WTC11 (cell line): ENCODE data around the gene SAFB. TPM values are rescaled to one million over a fixed set of nuclear protein-coding genes. Genes with fewer than 3 reads are reported as not detected.

Experiments used
- ATAC-seq: fragments of 200-7000 bp; cut with Tn5 transposase; 2 replicates; pipeline ENCODE4 v1.10.0; 2021; ENCODE audit warnings: mild to moderate bottlenecking, moderate library complexity
- CTCF ChIA-PET: fragments of 300-600 bp; sonication (Branson Sonifier 250); formaldehyde crosslinking; loops from one replicate; lab custom pipeline; 2021; ENCODE audit warnings: antibody characterized with exemption; lab: Charles Lee
- POLR2A ChIA-PET: fragments of 350-600 bp; sonication (Branson Sonifier 250); formaldehyde crosslinking; loops from one replicate; lab custom pipeline; 2021; ENCODE audit warnings: antibody characterized with exemption; lab: Charles Lee
- DNase-seq: peaks from one replicate; pipeline ENCODE4 v3.0.0; 2021; ENCODE audit warnings: low spot score
- H3K27ac Mint-ChIP-seq: 2 replicates; pipeline ENCODE4 v1.8.0; 2021; ENCODE audit warnings: mixed read lengths
- H3K27me3 Mint-ChIP-seq: 2 replicates; pipeline ENCODE4 v1.8.0; 2021; ENCODE audit warnings: low read depth, mild to moderate bottlenecking, moderate library complexity, mixed read lengths
- H3K36me3 Mint-ChIP-seq: 2 replicates; pipeline ENCODE4 v1.8.0; 2021; ENCODE audit warnings: mixed read lengths
- H3K4me1 Mint-ChIP-seq: 2 replicates; pipeline ENCODE4 v1.8.0; 2022; ENCODE audit warnings: mixed read lengths
- H3K4me3 Mint-ChIP-seq: 2 replicates; pipeline ENCODE4 v1.8.0; 2021; ENCODE audit warnings: mild to moderate bottlenecking, moderate library complexity, mixed read lengths
- H3K9me3 Mint-ChIP-seq: 2 replicates; pipeline ENCODE4 v1.8.0; 2021; ENCODE audit warnings: mixed read lengths
- ARID4B ChIP-seq: sonication (generic); formaldehyde crosslinking; IDR thresholded peaks from 2 replicates; pipeline ENCODE4 v1.8.0; 2023; ENCODE audit warnings: missing genetic modification reagents, mild to moderate bottlenecking, borderline replicate concordance
- ATF6 ChIP-seq: sonication (generic); formaldehyde crosslinking; IDR thresholded peaks from 2 replicates; pipeline ENCODE4 v1.8.1; 2023; ENCODE audit warnings: mild to moderate bottlenecking, missing genetic modification reagents
- CBFB ChIP-seq: sonication (generic); formaldehyde crosslinking; IDR thresholded peaks from 2 replicates; pipeline ENCODE4 v1.8.1; 2022; ENCODE audit warnings: mild to moderate bottlenecking, low read depth, missing genetic modification reagents
- EMX1 ChIP-seq: fragments of 250-450 bp; sonication (Bioruptor Pico); IDR thresholded peaks from 2 replicates; pipeline ENCODE4 v1.8.0; 2021; ENCODE audit warnings: mild to moderate bottlenecking
- ETV6 ChIP-seq: sonication (generic); formaldehyde crosslinking; IDR thresholded peaks from 2 replicates; pipeline ENCODE4 v1.8.1; 2022; ENCODE audit warnings: mild to moderate bottlenecking, missing genetic modification reagents
- FOXJ3 ChIP-seq: sonication (generic); formaldehyde crosslinking; IDR thresholded peaks from 2 replicates; pipeline ENCODE4 v1.9.0; 2021; ENCODE audit warnings: missing genetic modification reagents, mild to moderate bottlenecking, borderline replicate concordance
- FOXP4 ChIP-seq: sonication (generic); formaldehyde crosslinking; IDR thresholded peaks from 2 replicates; pipeline ENCODE4 v1.8.0; 2022; ENCODE audit warnings: mild to moderate bottlenecking, missing genetic modification reagents
- GRHL2 ChIP-seq: fragments of 250-450 bp; sonication (Bioruptor Pico); IDR thresholded peaks from 2 replicates; pipeline ENCODE4 v1.8.0; 2022; ENCODE audit warnings: mild to moderate bottlenecking, moderate library complexity; ENCODE audit not compliant: insufficient replicate concordance, severe bottlenecking
- JAZF1 ChIP-seq: fragments of 250-450 bp; sonication (Bioruptor Pico); IDR thresholded peaks from 2 replicates; pipeline ENCODE4 v1.9.0; 2021; ENCODE audit warnings: moderate library complexity, mild to moderate bottlenecking, inconsistent platforms
- MYBL2 ChIP-seq: sonication (generic); formaldehyde crosslinking; IDR thresholded peaks from 2 replicates; pipeline ENCODE4 v1.8.1; 2023; ENCODE audit warnings: mild to moderate bottlenecking, moderate library complexity, missing genetic modification reagents
- NR2C2 ChIP-seq: sonication (generic); formaldehyde crosslinking; IDR thresholded peaks from 2 replicates; pipeline ENCODE4 v1.8.0; 2022; ENCODE audit warnings: mild to moderate bottlenecking, missing genetic modification reagents
- PRDM15 ChIP-seq: sonication (generic); formaldehyde crosslinking; IDR thresholded peaks from 2 replicates; pipeline ENCODE4 v1.8.0; 2022; ENCODE audit warnings: missing genetic modification reagents
- PRRX2 ChIP-seq: fragments of 250-450 bp; sonication (Bioruptor Pico); IDR thresholded peaks from 2 replicates; pipeline ENCODE4 v1.8.0; 2021; ENCODE audit warnings: mild to moderate bottlenecking
- RORB ChIP-seq: fragments of 250-450 bp; sonication (Bioruptor Pico); IDR thresholded peaks from 2 replicates; pipeline ENCODE4 v1.9.0; 2021; ENCODE audit warnings: mild to moderate bottlenecking
- SMAD4 ChIP-seq: sonication (generic); formaldehyde crosslinking; IDR thresholded peaks from 2 replicates; pipeline ENCODE4 v1.8.0; 2022; ENCODE audit warnings: mild to moderate bottlenecking, missing genetic modification reagents
- ZNF416 ChIP-seq: fragments of 250-450 bp; sonication (Bioruptor Pico); IDR thresholded peaks from 2 replicates; pipeline ENCODE4 v1.9.0; 2021; ENCODE audit warnings: mild to moderate bottlenecking, inconsistent platforms
- ZNF512 ChIP-seq: sonication (generic); formaldehyde crosslinking; IDR thresholded peaks from 2 replicates; pipeline ENCODE4 v1.8.1; 2022; ENCODE audit warnings: missing genetic modification reagents, borderline replicate concordance
- total RNA-seq: library from RNA; stranded (reverse); gene quantifications from 3 replicates; pipeline ENCODE4 v1.2.3, GENCODE V29; 2021

Gene SAFB
- total RNA-seq, 1 experiment from 2014 or later, result 141 TPM

- DNase-seq (no peak), ATAC-seq (peak; percentile 51)
- Mint-ChIP-seq H3K9me3 (no peaks in the 10 kb centered on the region), H3K27ac (no peak overlapping the region; the same call in 1 of the 2 replicates), H3K4me1 (no peaks in the 10 kb centered on the region), H3K27me3 (no peaks in the 10 kb centered on the region), H3K4me3 (no peak overlapping the region)
- ChIA-PET POLR2A (interaction anchor here (0.9 kb wide), 1 partner anchor 61 kb away, joined by 3 read pairs; no protein-coding TSS in a partner anchor), CTCF (interaction anchor here (1.0 kb wide), 1 partner anchor 35 kb away, joined by 3 read pairs; no protein-coding TSS in a partner anchor)
- TF ChIP-seq FOXJ3 (CRISPR knock-in tag) (no peak), RORB (CRISPR knock-in tag) (no peak), ATF6 (CRISPR knock-in tag) (no peak), ZNF416 (no peak), PRDM15 (CRISPR knock-in tag) (no peak), ZNF512 (CRISPR knock-in tag) (no peak), CBFB (CRISPR knock-in tag) (no peak), PRRX2 (CRISPR knock-in tag) (no peak), JAZF1 (CRISPR knock-in tag) (no peak), FOXP4 (CRISPR knock-in tag) (no peak), ARID4B (CRISPR knock-in tag) (no peak), GRHL2 (no peak), MYBL2 (CRISPR knock-in tag) (no peak), NR2C2 (CRISPR knock-in tag) (no peak), ETV6 (CRISPR knock-in tag) (no peak), SMAD4 (CRISPR knock-in tag) (no peak), EMX1 (no peak)
- TF ChIP-seq, all 79 proteins: peak for 0
- H3K36me3 Mint-ChIP-seq, result peaks cover 84% of the 10 kb centered on the region
Measured at GRCh38 chr19:5651361-5651760, 28.5 kb downstream of the SAFB start.
